CD14-positive monocyte (primary cell): Measurements from ENCODE around the gene WDR35. TPM values are rescaled to one million over a fixed set of nuclear protein-coding genes. Genes with fewer than 3 reads are reported as not detected.

Experiments used
- DNase-seq, 3 donors: peaks; one replicate each; pipeline ENCODE4 v3.0.0-alpha.2; 2011 to 2022
- H2AFZ ChIP-seq: 2 replicates; pipeline ENCODE4 v1.6.0; 2012; ENCODE audit warnings: mild to moderate bottlenecking, low read depth, low read length, inconsistent platforms; ENCODE audit not compliant: insufficient read depth, poor library complexity, severe bottlenecking
- H3K27ac ChIP-seq, 2 donors: 1 replicate in 1 of 2; 2 replicates in 1 of 2; pipeline ENCODE4 v1.5.1; 2012 to 2013; ENCODE audit warnings: low read length in 2 of 2, control low read depth in 1 of 2, inconsistent platforms in 1 of 2, low read depth in 1 of 2, mild to moderate bottlenecking in 1 of 2
- H3K27me3 ChIP-seq, 2 donors: one replicate each; pipeline versions ENCODE4 v1.6.0 to v1.6.1; 2011 to 2013; ENCODE audit warnings: low read length in 2 of 2; ENCODE audit not compliant: control insufficient read depth in 2 of 2, insufficient read depth in 2 of 2
- H3K36me3 ChIP-seq, 2 donors: replicated peaks in 1 of 2; 1 replicate in 1 of 2; 2 replicates in 1 of 2; pipeline versions ENCODE4 v1.5.1 to v1.6.1; 2012 to 2013; ENCODE audit warnings: low read length in 2 of 2, control low read depth in 1 of 2, inconsistent platforms in 1 of 2, mild to moderate bottlenecking in 1 of 2; ENCODE audit not compliant: insufficient read depth in 2 of 2, control insufficient read depth in 1 of 2
- H3K4me1 ChIP-seq, 2 donors: 1 replicate in 1 of 2; 2 replicates in 1 of 2; pipeline versions ENCODE4 v1.5.1 to v1.6.1; 2012 to 2013; ENCODE audit warnings: low read length in 2 of 2, control low read depth in 1 of 2, inconsistent platforms in 1 of 2, mild to moderate bottlenecking in 1 of 2, moderate library complexity in 1 of 2; ENCODE audit not compliant: insufficient read depth in 2 of 2, control insufficient read depth in 1 of 2
- H3K4me2 ChIP-seq: replicated peaks from 2 replicates; pipeline ENCODE3; 2012; ENCODE audit warnings: low read length, moderate library complexity, mild to moderate bottlenecking; ENCODE audit not compliant: poor library complexity, severe bottlenecking; ENCODE audit errors: extremely low read depth
- H3K4me3 ChIP-seq, 3 experiments: fragments of 200-600 bp in 1 of 3; sonication (generic) in 1 of 3; replicated peaks in 1 of 3; 1 replicate in 2 of 3; 2 replicates in 1 of 3; pipeline ENCODE4 v1.5.1; 2011 to 2013; ENCODE audit warnings: low read length in 3 of 3, mild to moderate bottlenecking in 3 of 3, control low read depth in 2 of 3, low read depth in 2 of 3, inconsistent platforms in 1 of 3, moderate library complexity in 1 of 3
- H3K79me2 ChIP-seq: 2 replicates; pipeline ENCODE4 v1.6.0; 2012; ENCODE audit warnings: mild to moderate bottlenecking, control low read depth, inconsistent platforms, low read length, moderate library complexity; ENCODE audit not compliant: insufficient read depth
- H3K9ac ChIP-seq: 2 replicates; pipeline ENCODE4 v1.6.0; 2017; ENCODE audit warnings: low read length, mild to moderate bottlenecking; ENCODE audit not compliant: insufficient read depth, poor library complexity, severe bottlenecking
- H3K9me3 ChIP-seq, 2 donors: replicated peaks in 1 of 2; 1 replicate in 1 of 2; 2 replicates in 1 of 2; pipeline versions ENCODE4 v1.5.1 to v1.6.1; 2012 to 2013; ENCODE audit warnings: low read length in 2 of 2, control low read depth in 1 of 2; ENCODE audit not compliant: control insufficient read depth in 1 of 2, insufficient read depth in 1 of 2
- H4K20me1 ChIP-seq: 2 replicates; pipeline ENCODE4 v1.6.0; 2012; ENCODE audit warnings: mild to moderate bottlenecking, low read length, control low read depth, moderate library complexity; ENCODE audit not compliant: insufficient read depth
- H3K27ac Mint-ChIP-seq, 7 donors: one replicate each; pipeline ENCODE4 v1.8.0; 2020; ENCODE audit warnings: mild to moderate bottlenecking in 7 of 7, mixed read lengths in 7 of 7, moderate library complexity in 6 of 7, inconsistent platforms in 2 of 7
- H3K27me3 Mint-ChIP-seq, 3 donors: one replicate each; pipeline ENCODE4 v1.8.0; 2021 to 2022; ENCODE audit warnings: low read depth in 3 of 3, mild to moderate bottlenecking in 3 of 3, mixed read lengths in 3 of 3, moderate library complexity in 3 of 3, inconsistent platforms in 1 of 3
- H3K36me3 Mint-ChIP-seq, 2 donors: one replicate each; pipeline ENCODE4 v1.8.0; 2020; ENCODE audit warnings: mixed read lengths in 2 of 2, inconsistent platforms in 1 of 2, mild to moderate bottlenecking in 1 of 2
- H3K4me1 Mint-ChIP-seq: one replicate; pipeline ENCODE4 v1.8.0; 2020; ENCODE audit warnings: mild to moderate bottlenecking, mixed read lengths
- H3K4me3 Mint-ChIP-seq, 2 donors: one replicate each; pipeline ENCODE4 v1.8.0; 2020; ENCODE audit warnings: mild to moderate bottlenecking in 2 of 2, mixed read lengths in 2 of 2, moderate library complexity in 1 of 2
- H3K9me3 Mint-ChIP-seq, 7 donors: one replicate each; pipeline ENCODE4 v1.8.0; 2020 to 2022; ENCODE audit warnings: mixed read lengths in 7 of 7, mild to moderate bottlenecking in 6 of 7, moderate library complexity in 6 of 7, inconsistent platforms in 2 of 7
- WGBS: methylation state at CpG from one replicate; pipeline ENCODE4 v1.1.5; 2013; ENCODE audit warnings: missing lambda C conversion rate; ENCODE audit not compliant: insufficient coverage; 5-methylcytosine and 5-hydroxymethylcytosine counted together
- intact Hi-C, 2 donors: fragments of 100-400 bp; cut with micrococcal nuclease; formaldehyde crosslinking; loops; one replicate each; pipeline versions ENCODE4 v1.15.0 to v1.15.1; 2023
- polyA plus RNA-seq, 3 donors: library from polyadenylated mRNA; depleted of rRNA in 1 of 3; unstranded in 2 of 3; stranded (reverse) in 1 of 3; fragments of 300-500 nt in 2 of 3; fragments of >200 nt in 1 of 3; fragmentation: Illumina TruSeq in 2 of 3; gene quantifications; 1 replicate in 2 of 3; 2 replicates in 1 of 3; pipeline ENCODE4 v1.2.3, GENCODE V29; 2012 to 2021
- TF ChIP-seq, protein P1 (sequence below): fragments of 200-600 bp; IDR thresholded peaks from one replicate; pipeline ENCODE4 v1.8.0; 2022; ENCODE audit warnings: antibody characterized with exemption, mild to moderate bottlenecking

The WDR35 gene
- polyA plus RNA-seq, 3 donors = 0.28 to 1.0 (median 0.67) TPM

DNA sequence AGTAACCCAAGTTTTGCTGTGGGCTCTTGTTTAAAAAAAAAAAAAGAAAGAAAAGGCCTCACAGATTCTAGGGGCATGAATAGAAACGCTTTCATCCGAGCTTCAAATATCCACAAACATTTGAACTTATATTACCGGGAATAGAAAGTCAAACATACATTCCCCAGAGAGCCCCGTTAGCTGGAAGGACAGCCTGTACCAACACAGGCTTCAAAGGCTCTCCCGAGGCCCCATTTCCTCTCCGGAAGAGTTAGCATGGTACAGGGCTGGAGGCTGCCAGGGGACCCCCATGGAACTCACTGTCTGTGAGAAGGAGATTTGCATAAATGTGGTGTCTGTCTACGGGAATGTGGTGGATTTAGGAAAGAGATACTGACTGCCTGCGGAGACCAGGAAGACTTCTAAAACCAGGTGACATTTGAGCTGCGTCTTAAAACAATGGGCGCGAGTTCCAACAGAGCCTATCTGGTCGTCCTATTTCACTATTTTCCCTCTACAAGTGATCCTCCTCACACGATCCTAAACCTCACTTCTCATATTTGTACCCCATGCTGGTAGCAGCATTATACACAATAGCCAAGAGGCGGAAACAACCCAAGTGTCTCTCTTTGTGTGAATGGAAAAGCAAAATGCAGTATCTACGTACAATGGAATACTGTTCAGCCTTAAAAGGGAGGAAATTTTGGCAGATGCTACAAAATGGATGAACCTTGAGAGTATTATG is 23.4 kb upstream of the WDR35 start:
- H4K20me1 ChIP-seq = no peaks in the 10 kb centered on the region
- peaks cover 51 to 54% of the 10 kb centered on the region in 2 donors for H3K27me3 ChIP-seq
- H3K9me3 Mint-ChIP-seq = peaks cover 0 to 10% (median 5%) of the 10 kb centered on the region in 7 donors
- intact Hi-C loops = no loop called here
- TF ChIP-seq, protein P1, sequence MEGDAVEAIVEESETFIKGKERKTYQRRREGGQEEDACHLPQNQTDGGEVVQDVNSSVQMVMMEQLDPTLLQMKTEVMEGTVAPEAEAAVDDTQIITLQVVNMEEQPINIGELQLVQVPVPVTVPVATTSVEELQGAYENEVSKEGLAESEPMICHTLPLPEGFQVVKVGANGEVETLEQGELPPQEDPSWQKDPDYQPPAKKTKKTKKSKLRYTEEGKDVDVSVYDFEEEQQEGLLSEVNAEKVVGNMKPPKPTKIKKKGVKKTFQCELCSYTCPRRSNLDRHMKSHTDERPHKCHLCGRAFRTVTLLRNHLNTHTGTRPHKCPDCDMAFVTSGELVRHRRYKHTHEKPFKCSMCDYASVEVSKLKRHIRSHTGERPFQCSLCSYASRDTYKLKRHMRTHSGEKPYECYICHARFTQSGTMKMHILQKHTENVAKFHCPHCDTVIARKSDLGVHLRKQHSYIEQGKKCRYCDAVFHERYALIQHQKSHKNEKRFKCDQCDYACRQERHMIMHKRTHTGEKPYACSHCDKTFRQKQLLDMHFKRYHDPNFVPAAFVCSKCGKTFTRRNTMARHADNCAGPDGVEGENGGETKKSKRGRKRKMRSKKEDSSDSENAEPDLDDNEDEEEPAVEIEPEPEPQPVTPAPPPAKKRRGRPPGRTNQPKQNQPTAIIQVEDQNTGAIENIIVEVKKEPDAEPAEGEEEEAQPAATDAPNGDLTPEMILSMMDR = no peak
- H3K4me1 Mint-ChIP-seq = peaks cover 12% of the 10 kb centered on the region
- H3K27ac Mint-ChIP-seq = peak overlapping the region in 1 of 7 donors; percentile 13
- peak overlapping the region; percentile 76 for H2AFZ ChIP-seq
- H3K4me3 Mint-ChIP-seq = peak overlapping the region; percentile 67 to 85
- H3K27ac ChIP-seq = no peak overlapping the region
- peaks cover 0 to 12% of the 10 kb centered on the region in 2 donors for H3K9me3 ChIP-seq
- H3K4me1 ChIP-seq = peaks cover 7 to 13% of the 10 kb centered on the region in 2 donors
- no peaks in the 10 kb centered on the region for H3K79me2 ChIP-seq
- peak overlapping the region; percentile 34 for H3K9ac ChIP-seq
- H3K36me3 ChIP-seq = no peaks in the 10 kb centered on the region
- DNase-seq = no peak
- H3K27me3 Mint-ChIP-seq = peaks cover 48 to 59% (median 54%) of the 10 kb centered on the region in 3 donors
- peaks cover 0 to 3% of the 10 kb centered on the region in 2 donors for H3K36me3 Mint-ChIP-seq
- H3K4me2 ChIP-seq = peak overlapping the region; percentile 64
- 44% methylated on average over 10 of the region's 15 CpGs for whole genome bisulfite sequencing
- H3K4me3 ChIP-seq = peak overlapping the region; percentile 1 to 68 (median 11)

DNA sequence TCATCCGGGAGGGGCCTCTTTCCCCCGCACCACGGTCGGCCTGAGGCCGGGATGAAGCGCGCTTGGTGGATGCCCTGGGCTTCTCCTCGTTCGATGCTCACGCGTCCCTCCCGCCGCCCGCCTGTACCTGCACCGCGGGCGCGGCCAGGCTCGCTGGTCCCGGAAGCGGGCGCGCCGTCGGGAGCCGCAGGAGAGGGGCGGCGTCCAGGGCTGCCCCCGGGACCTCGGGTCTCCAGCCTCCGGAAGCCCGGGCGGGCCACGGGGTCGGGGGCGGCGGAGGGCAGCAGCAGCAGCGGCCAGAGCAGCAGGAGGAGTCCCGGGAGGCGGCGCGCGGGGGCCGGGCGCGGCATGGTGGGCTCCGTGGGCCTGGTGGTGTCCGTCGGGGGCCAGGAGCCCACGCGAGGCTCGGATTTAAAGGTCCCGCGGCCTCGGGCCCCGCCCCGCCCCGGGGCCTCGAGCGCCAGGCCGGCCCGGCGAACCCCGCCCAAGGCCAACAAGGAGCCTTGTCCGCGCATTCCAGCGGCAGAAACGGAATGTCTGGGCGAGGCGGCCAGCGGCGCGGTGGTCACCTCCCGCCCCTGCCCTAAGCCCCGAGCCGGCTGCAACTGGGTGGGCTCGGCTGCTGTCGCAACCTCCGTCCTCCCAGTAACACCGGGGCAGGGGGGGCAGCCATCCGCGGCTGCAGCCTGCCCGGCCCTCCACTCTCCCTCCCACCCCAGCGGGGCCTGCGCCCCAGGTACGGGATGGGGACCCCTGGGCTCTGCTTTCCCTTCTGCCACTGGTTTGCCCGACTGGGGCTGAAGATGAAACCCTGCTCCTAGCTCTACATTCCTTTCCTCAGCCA is 22.6 kb upstream of the WDR35 start, which contains the start of gene MATN3:
TSS of gene MATN3 (minus strand) at position 387 of the 844 bp plus-strand sequence. CDS start at position 350, 37 bp downstream.
- peak within 1 kb of the TSS; percentile 1 to 68 (median 11) for H3K4me3 ChIP-seq
- H3K9me3 ChIP-seq = peaks cover 0 to 12% of the 10 kb centered on the region in 2 donors
- Mint-ChIP-seq H3K9me3 (peaks cover 0 to 10% (median 5%) of the 10 kb centered on the region in 7 donors), H3K36me3 (peaks cover 0 to 3% of the 10 kb centered on the region in 2 donors), H3K27ac (peak within 1 kb of the TSS in 1 of 7 donors; percentile 13), H3K4me1 (peaks cover 12% of the 10 kb centered on the region), H3K4me3 (peak within 1 kb of the TSS; percentile 67 to 85), H3K27me3 (peaks cover 52 to 64% (median 61%) of the 10 kb centered on the region in 3 donors)
- H3K27me3 ChIP-seq = peaks cover 51 to 55% of the 10 kb centered on the region in 2 donors
- H3K79me2 ChIP-seq = no peaks in the 10 kb centered on the region
- intact Hi-C loops = no loop called here
- no peaks in the 10 kb centered on the region for H4K20me1 ChIP-seq
- H3K4me2 ChIP-seq = peak within 1 kb of the TSS; percentile 64
- no peak for DNase-seq
- H3K27ac ChIP-seq = no peak within 1 kb of the TSS
- H3K9ac ChIP-seq = peak within 1 kb of the TSS; percentile 34
- TF ChIP-seq, protein P1 = no peak
- H3K36me3 ChIP-seq = no peaks in the 10 kb centered on the region
- WGBS = under 1% methylated on average over 83 of the region's 87 CpGs
- peak within 1 kb of the TSS; percentile 76 for H2AFZ ChIP-seq
- peaks cover 7 to 13% of the 10 kb centered on the region in 2 donors for H3K4me1 ChIP-seq
